Brain pericyte (primary cell): ENCODE measurements around the gene MYO18B.

Experiments used
- DNase-seq: peaks from one replicate; pipeline ENCODE4 v3.0.0-alpha.2; 2012; ENCODE audit warnings: low read depth, low spot score

Gene MYO18B

DNA sequence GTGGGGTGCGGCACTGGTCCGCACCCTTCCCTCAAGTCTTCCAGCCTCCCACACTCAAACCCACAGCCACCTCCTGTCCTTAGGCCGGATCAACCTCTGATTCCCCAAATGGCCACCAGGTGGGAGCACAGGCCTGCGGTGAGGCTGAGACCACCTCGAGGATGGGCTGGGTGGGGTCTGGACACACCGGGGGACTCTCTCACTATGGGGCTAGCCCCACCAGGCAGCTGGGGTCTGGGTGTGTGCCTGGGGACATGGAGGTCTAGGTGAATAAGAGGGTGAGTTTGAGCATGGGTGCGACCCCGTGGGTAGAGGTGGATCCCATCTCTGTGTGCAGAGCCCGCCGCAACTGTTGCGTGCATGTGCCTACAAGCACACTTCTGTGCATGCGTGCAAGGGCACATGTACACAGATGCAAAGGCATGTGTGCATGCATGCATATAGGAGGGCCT, 32.6 kb downstream of the MYO18B start:
- DNase-seq = no peak

DNA sequence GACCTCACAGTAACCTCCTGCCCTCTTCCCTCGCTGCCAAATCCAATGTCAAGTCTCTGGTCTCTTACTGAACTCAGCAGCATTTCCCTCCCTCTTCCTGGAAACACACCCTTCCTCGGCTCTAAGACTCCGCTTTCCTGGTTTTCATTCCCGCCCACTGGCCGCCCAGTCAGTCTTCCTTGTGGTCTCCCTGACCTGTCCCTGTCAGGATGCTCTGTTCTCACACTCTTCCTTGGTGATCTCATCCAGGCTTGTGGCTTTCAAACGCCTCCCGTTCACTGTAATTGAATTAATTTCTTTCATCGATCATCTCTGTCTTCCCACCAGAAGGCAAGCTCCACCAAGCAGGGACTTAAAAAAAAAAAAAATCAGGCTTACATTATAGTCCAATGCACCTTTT, 33.5 kb downstream of the MYO18B start:
- DNase-seq = no peak

DNA sequence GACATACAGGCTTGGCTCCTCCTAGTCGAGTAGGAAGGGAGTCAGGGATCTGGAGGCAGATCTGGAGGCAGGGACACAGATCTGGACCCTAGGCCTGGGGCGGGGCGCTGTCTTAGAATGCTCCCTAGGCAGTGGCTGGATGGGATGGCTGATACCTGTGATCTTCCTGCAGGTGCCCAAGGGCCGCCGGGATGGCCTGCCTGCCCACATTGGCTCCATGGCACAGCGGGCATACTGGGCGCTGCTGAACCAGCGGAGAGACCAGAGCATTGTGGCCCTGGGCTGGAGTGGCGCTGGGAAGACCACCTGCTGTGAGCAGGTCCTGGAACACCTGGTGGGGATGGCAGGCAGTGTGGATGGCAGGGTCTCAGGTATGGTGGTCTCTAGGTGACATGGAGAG, 35.4 kb downstream of the MYO18B start:
- DNase-seq = no peak

DNA sequence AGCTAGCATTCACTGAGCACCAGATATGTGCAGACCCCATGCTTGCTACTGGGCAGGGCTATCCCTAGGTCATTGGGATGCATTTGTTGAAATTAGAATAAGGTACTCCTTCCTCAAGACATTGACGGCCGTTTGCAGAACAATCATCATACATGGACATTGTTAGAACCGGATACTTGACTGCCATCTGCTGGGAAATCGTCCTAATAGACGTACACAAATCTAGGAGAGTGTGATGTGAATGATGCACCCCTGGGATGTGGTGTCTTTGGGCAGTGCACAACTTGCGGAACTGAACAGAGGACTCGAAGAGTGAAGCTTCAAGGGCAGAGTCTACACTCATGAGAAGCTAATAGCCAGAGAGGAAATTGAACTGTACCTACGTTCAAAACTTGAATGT, 35.9 kb downstream of the MYO18B start:
- DNase-seq = no peak

DNA sequence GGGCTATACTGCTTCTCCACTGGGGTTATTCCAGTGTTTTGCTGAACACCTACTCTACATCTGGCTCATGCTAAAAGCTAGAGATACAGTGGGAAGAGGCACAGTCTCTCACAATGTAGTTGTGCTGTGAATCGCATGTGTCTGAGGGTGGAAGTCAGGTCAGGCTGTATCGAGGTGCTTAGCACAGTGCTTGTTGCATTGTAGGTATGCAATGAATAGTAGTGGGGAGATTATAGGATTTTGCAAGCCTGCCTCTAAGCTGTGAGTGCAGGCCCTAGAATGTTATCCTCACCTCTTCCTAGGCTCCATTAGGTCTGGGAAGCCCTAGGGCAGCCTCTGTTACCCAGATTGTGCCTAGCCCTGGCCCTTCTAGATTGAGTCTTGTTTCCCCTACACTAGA, 37.4 kb downstream of the MYO18B start:
- no peak for DNase-seq

DNA sequence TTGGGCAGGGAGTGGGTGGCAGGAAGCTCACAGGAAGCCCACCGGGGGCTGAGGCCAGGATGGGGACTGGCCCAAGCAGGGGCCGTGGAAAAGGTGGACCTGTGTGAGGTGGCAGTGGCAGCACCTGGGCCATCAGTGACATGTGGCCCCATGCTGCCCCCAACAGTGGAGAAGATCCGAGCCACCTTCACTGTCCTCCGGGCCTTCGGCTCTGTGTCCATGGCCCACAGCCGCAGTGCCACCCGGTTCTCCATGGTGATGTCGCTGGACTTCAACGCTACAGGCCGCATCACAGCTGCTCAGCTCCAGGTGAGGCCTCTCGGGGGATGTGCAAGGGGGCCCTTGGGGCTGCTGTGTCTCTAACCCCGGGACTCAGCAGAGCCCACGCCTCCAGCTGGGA, 37.9 kb downstream of the MYO18B start:
- DNase-seq = no peak

DNA sequence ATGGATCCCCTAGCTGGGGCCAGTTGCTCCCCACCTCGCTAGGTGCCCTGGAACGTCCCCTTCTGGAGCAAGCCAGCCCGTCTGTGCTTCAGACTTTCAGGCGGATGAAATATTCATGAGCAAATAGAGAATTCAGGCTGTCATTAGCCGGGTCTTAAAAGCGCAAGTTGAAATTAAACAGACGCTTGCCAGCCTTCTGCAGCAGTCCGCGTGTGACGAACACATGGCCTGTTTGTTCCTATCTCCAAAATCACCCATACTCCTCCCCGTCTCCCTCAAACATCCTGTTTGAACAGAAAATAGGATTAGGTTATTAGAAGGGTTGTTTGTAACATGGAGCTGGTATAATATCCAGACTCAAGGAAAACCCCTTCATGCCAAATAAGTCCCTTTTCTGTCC, 38.7 kb downstream of the MYO18B start:
- no peak for DNase-seq

DNA sequence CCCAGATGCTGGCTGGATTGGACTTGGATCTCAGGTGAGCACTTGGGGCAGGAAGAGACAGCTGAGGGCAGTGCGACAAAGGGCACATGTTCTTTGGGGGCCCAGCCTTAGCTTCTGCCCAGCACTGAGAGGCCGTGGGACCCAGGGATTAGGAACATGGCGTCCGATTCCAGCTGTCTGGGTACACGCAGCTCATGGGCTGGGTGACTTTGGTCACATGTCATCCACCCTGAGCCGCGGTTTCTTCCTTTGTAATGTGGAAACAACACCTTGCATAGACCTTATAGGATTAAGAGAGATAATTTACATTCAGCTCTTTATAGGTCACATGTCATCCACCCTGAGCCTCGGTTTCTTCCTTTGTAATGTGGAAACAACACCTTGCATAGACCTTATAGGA, 39.8 kb downstream of the MYO18B start:
- DNase-seq = no peak

DNA sequence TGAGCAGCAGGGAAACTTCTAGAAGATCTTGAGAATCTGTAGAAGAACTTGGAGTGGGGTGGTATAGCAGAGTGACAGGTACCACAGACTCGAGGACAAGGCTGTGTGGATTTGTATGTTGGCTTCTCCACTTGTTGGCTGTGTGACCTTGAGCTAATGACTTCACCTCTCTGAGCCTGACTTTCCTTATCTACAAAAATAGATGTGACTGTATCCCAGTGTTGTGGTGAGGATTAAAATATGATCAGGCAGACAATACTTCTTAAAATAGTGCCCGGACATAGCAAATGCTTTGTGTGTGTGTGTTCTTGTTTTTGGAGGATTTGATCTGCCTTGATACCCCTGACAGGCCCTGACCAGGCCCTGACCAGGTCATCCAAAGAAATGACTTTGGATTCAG, 40.8 kb downstream of the MYO18B start:
- DNase-seq = no peak

DNA sequence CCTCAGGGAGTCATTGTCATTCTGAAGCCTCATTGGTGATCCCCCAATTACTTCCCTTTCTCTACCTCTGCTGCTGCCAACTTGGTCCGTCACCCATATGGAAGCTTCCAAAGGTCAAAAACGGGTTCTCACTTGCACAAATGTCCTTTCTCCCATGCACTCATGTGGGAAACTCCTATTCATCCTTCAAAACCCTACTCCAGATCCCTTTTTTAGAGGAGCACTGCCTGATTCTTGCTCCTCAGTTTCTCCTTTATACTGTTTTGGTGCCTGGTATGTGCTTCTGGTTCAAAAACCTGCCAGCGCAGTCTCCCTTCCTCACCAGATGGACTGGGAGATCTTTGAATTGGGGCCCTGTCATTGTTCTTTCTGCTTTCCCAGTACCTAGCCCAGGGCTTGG, 41.9 kb downstream of the MYO18B start:
- no peak for DNase-seq

DNA sequence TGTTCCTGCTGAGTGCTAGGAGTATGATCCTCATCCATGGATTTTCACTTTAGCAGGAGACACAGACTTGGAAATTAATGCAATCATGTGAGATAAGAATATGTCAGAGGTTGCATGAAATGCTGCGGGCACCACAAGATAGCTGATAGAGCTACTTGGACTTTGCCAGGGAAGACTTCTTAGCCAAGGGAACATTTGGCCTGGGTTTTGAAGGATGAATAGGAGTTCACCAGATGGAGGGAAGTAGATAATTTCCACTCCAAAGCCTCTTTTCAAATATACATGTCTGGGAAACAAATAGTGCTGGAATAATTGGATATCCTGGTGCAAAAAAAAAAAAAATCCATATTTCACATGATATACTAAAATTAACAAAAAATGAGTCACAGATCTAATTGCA, 44.2 kb downstream of the MYO18B start:
- DNase-seq = no peak

DNA sequence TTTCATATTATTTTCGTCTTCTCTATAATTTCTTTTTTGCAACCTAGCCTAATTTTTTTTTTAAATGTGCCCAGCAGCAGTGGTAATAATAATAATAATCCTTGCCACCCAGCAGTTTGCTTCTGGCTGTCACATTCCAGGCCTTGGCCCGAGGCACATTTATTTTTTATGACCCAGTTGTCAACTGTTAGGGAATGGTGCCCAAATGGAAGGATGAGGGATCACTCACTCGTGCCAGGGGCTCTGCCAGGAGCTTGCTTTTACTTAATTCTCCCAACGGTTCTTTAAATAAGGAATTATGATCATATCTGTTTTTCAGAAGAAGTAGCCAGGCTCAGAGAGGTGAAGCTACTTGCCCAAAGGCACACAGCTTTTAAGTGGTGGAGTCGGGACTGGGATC, 49.6 kb downstream of the MYO18B start:
- no peak for DNase-seq

DNA sequence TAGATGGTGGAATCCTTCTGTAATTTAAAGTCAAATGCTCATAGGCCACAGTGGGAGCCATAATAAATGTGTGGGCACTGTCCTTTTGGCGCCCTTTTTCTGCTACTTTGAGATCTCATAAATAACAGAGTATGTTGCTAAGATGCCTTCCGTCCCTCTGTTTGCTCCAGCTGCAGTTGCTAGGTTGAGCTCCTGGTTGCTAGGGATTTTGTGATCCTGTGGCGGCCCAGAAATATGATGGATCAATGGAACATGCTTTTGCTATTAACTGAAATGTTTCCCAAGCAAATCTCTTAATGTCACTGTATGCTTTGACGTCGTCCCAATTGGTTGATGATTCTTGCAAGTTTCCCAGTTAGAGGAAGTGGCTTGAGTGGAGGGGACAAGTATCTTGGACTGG, 53.5 kb downstream of the MYO18B start:
- no peak for DNase-seq

DNA sequence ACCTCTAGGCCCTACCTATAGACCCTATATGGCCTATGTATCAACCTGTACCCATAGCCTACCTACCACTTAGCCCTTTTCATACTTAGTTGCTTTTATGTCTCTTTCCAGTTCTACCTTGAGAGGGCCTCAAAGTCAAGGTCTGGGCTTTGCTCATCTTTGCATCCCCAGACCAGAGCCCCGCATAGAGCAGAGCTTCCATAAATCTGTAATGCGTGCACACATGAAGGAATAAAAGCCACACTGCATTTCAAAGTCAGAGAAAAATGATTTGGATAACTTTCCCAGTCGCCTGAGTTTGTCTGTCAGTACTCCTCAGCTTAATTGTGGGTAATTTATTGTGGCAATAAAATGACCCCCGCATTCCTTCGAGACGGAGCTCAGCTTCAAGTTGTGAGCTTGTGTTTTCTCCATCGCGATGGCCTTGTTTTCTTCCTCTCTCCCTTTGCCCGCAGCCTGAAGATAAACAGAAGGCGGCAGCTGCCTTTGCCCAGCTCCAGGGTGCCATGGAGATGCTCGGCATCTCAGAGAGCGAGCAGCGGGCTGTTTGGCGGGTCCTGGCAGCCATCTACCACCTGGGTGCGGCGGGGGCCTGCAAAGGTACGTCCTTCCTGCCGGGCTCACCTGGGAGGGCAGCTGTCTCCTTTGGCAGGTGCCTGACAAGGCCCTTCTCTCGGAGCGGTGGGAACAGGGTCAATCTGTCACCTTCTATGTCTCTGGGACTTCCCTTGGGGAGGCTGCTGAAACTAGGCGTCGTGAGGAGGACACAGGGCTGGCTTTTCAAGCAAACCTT, 55.7 kb downstream of the MYO18B start:
- no peak for DNase-seq

DNA sequence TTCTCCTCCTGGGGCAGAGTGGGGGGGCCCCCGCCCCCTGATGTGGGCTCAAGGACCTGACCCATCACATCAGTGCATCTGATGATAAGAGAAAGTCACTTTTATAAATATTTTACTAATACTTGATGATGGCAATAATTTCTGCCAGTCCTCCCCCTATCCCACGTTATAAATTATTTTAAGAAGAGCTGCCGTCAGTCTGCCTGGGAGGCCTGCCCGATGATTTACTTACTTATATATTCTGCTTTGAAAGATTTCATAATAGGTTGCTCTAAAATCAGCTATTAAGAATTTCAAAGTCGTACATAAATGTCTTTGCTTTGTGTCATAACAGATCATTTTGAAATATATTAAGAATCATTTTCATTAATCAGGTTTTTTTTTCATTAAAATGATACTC, 58.8 kb downstream of the MYO18B start:
- no peak for DNase-seq

DNA sequence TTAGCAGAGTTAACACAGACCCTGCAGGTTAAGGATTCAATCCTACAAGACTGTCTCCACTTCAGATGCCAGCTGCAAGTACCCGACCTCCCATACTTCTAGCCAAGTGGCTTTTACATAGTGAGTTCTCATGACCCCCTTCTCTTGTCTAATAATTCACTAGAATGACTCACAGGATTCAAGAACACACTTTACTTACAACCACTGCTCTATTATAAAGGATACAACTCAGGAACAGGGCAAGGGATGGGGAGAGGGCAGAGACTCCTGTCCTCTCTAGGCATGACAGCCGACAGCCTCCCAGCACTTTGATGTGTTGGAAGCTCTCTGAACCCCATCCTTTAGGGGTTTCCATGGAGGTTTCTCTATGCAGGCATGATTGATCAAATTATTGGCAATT, 60.0 kb downstream of the MYO18B start:
- DNase-seq = no peak

DNA sequence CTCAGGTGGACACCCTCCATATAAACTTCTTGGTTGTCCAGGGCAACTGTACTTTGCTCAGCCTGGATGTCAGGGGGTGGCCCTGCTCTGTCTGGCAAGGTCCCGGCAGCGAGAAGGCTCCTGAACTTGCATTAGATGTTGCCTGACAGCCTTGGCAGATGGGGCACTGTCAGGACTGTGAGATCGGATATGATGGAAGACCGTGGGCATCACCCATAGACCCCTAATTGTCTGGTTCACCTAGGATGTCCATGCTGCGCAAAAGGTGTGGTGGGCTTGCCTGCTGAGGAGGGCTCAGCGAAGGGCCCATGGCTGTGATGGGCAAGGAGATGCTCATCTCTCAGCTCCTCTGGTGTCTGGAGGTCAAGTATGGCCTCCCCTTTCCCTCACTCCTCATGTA, 62.7 kb downstream of the MYO18B start:
- DNase-seq = no peak

DNA sequence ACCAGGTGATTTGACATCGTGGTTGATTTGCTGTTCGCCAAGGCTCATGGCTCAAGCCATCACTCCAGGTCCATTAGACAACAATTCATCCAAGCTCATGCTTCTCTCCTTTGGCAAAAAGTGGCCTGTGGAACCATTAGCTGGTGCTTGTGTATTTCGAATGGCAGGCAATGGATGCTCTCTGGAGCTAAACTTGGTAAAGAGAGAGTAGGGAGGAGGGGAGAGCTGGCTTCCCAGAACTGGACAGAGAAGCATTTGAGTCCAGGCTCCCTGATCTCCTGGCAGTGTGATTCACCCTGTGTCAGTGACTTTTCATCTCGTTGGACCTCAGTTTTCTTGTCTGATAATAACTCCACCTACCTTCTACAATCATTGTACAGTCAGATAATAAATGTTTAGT, 64.6 kb downstream of the MYO18B start:
- no peak for DNase-seq

DNA sequence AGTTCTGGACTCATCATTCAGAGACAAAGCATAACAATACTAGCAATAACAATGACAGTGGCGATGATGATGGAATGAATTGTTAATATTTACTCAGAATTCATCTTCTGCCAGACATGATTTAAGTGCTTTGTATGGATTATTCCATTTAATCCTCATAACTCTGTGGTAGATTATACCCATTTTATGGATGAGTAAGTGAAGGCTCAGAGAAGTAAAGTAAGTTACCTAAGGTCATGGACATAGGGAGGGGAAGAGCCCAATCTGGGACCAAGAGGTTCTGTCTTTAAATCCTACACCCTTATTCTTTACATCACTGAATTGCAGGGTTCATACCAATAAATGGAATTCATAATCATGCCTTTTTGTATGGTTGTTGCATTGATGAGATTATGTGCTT, 72.7 kb downstream of the MYO18B start:
- DNase-seq = no peak

DNA sequence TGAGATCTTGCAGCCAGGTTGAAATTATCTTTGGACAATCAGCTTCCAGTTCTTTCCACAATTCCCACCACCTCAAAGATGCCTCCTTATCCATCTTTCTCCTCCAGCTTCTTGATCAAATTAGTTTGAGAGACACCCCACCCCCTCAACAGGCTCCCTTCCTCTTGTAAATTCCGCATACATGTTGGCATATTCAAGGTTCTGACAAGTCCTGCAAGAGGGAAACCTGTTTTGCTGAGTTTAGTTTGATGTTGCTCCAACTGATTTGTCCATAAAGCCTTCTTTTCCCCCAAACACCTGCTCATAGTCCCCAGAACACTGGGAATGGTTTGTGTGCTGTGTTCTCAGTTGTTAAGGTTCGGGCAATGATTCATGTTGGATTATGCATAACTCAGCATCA, 73.6 kb downstream of the MYO18B start:
- DNase-seq = no peak

DNA sequence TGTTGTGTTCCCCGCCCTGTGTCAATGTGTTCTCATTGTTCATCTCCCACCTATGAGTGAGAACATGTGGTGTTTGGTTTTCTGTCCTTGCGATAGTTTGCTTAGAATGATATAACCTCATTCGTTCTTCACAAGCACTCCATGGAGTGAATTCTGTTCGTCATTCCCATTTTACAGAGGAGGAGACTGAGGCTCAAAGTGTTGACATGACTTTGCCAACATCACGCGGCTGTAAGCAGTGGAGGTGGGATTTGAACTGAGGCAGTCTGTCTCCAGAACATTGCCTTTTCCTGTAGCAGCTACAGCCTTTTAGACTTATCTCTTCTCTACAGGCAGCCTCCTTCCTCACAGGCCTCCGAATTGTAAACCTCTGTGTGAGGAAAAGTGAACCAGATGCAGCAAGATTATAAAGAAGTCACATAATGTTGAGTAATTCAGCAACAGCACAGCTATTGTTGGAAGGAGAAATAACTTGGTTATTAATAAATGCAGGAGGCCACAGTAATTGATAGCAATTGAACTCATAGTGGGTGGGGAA, 74.6 kb downstream of the MYO18B start:
- DNase-seq = no peak

DNA sequence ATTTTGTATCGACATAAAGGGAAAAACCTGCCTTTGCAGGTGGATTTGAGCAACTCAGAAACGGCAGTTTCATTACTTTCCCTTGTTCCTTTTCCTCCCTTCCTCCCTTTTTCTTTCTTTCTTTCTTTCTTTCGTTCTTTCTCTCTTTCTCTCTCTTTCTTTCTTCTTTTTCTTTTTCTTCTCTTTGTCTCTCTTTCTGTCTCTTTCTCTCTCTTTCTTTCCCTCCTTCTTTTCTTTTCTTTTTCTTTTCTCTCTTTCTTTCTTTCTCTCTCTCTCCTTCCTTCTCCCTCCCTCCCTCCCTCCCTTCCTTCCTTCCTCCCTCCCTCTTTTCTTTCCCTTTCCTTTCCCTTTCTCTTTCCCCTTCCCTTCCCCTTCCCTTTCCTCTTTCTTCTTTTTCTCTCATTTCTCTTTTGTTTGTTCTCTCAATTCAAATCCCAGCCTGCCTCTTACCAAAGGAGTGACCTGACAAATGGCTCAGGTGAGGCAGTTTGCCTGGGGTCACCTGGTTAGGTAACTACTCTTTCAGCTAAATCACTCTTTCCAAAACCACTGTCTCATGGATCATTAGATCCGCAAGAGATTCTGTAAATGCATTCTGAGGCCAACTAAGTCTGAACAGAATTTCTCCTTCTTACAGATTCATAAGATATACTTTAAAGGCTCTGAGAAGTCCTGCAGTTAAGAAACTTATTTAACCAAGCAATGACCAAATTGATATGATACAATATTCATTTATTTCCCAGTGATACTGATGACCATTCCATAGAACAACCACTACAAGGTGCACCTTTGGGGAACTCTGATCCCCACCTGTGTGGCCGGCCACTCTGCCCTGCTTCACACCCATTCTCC, 75.3 kb downstream of the MYO18B start:
- no peak for DNase-seq

DNA sequence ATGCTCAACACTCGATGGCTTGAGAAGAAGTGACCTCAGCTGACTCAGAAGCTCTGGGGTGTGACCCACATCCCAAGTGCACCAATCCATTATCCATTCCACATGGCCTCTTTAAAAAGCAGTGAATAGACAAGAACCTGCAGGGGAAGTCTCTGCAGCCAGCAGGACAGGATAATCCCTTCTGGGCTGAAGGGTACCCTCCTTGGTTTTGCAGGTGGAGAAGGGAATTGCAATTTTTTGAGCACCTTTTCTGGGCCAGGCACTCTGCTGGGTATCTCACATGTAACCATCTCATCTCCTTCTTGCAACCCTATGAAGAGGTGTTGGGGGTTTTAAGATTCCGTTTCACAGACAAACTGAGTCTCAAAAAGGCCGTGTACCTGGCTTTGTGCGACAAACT, 76.6 kb downstream of the MYO18B start:
- no peak for DNase-seq
